H1 (cell line): ENCODE data around the gene ZMAT5.

Experiments
- EP300 ChIP-seq, 2 experiments: IDR thresholded peaks; 1 replicate in 1 of 2; 2 replicates in 1 of 2; pipeline ENCODE4 v1.6.1; 2011 to 2012; ENCODE audit warnings: low read depth in 2 of 2, low read length in 2 of 2, mild to moderate bottlenecking in 2 of 2, borderline replicate concordance in 1 of 2, inconsistent platforms in 1 of 2, moderate library complexity in 1 of 2
- TF ChIP-seq, protein P1 (sequence below): IDR thresholded peaks from 2 replicates; pipeline ENCODE4 v1.6.1; 2011; ENCODE audit warnings: low read length, improper control_type of control experiment
- TF ChIP-seq, protein P2 (sequence below), 3 experiments: IDR thresholded peaks; 1 replicate in 2 of 3; 2 replicates in 1 of 3; pipeline versions ENCODE4 v1.5.1 to v1.6.1; 2011; ENCODE audit warnings: low read length in 3 of 3, mild to moderate bottlenecking in 3 of 3, inconsistent platforms in 2 of 3, low read depth in 1 of 3, moderate library complexity in 1 of 3; ENCODE audit not compliant: insufficient read depth in 1 of 3; ENCODE audit errors: control extremely low read depth in 1 of 3

DNA sequence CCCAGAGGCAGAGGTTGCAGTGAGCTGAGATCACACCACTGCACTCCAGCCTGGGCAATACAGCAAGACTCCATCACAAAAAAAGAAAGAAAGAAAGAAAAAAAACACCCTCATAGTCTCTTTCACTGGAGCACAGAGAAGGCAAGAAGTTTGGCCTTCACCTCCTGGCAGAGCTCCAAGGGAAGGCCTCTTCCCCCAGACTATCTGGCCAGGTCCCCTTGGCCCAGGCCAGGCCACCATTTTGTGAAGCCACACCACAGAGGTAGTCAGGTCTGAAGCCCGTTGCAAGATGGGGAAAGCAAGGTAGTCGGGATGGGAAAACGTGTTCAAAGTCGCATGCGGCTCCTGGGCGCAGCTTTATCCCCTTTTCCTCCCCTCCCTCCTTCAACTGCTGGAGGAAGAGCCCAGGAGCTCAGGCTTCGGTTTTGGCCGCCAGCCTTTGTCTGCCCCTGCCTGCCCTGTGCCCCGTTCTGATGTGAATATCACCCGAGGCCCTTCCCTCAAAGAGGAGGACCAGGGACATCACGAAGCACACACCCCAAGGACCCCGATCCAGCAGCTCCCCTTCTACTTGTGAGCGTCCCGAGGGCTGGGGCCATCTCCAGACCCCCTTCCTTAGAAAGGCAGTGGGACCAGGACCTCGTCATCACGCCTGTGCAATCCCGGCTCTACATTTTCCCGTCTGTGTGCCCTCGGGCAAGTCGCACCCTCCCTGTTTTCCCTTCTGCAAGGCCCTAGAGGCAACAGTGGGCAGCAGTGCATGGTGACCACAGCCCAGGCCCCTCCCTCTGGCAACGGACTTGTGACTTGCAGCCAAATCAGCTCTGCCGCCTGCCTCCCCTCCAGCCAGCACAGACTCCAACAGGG lies 29.3 kb downstream of the ZMAT5 start:
- TF ChIP-seq, protein P1, sequence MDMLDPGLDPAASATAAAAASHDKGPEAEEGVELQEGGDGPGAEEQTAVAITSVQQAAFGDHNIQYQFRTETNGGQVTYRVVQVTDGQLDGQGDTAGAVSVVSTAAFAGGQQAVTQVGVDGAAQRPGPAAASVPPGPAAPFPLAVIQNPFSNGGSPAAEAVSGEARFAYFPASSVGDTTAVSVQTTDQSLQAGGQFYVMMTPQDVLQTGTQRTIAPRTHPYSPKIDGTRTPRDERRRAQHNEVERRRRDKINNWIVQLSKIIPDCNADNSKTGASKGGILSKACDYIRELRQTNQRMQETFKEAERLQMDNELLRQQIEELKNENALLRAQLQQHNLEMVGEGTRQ, result no peak
- TF ChIP-seq, protein P2, sequence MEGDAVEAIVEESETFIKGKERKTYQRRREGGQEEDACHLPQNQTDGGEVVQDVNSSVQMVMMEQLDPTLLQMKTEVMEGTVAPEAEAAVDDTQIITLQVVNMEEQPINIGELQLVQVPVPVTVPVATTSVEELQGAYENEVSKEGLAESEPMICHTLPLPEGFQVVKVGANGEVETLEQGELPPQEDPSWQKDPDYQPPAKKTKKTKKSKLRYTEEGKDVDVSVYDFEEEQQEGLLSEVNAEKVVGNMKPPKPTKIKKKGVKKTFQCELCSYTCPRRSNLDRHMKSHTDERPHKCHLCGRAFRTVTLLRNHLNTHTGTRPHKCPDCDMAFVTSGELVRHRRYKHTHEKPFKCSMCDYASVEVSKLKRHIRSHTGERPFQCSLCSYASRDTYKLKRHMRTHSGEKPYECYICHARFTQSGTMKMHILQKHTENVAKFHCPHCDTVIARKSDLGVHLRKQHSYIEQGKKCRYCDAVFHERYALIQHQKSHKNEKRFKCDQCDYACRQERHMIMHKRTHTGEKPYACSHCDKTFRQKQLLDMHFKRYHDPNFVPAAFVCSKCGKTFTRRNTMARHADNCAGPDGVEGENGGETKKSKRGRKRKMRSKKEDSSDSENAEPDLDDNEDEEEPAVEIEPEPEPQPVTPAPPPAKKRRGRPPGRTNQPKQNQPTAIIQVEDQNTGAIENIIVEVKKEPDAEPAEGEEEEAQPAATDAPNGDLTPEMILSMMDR (IDR thresholded peaks at IDR 0.05; ENCODE audit: control extremely low read depth in 1 of 3, insufficient read depth in 1 of 3, low read depth in 1 of 3, low read length in 3 of 3), result no peak
- no peak for TF ChIP-seq EP300 (IDR thresholded peaks at IDR 0.05; ENCODE audit: borderline replicate concordance in 1 of 2, low read depth in 2 of 2, low read length in 2 of 2)
